ENCODE data around the gene KRT12.

The KRT12 gene

DNA sequence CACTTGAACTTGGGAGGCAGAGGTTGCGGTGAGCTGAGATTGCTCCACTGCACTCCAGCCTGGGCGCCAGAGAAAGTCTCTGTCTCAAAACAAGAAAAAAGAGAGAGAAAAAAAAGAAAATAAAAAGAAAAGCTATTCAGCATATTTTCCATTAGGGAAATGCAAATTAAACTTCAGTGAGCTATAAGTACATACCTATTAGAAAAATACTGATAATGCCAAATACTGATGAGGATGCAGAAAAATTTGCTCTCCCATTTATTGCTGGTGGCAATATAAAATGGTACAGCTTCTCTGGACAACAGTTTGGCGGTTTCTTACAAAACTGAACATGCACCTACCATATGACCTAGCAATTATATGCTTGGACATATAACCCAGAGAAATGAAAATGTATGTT, 54.4 kb downstream of the KRT12 start:
- H3K27me3 ChIP-seq, result peaks cover 0 to 9% of the 10 kb centered on the region in 2 donors
- DNase-seq, result no peak
- intact Hi-C loops (cut with DNase I; ENCODE audit: low total_unique reads), result no loop called here

More for the DNA sequence above, 54.4 kb downstream of the KRT12 start:
- no peak overlapping the region for H3K4me3 ChIP-seq
- H3K9me3 ChIP-seq, result no peaks in the 10 kb centered on the region
- H3K27ac ChIP-seq, result no peak overlapping the region
- peaks cover 0 to 11% (median 9%) of the 10 kb centered on the region in 3 donors for H3K36me3 ChIP-seq
- TF ChIP-seq, protein P1, sequence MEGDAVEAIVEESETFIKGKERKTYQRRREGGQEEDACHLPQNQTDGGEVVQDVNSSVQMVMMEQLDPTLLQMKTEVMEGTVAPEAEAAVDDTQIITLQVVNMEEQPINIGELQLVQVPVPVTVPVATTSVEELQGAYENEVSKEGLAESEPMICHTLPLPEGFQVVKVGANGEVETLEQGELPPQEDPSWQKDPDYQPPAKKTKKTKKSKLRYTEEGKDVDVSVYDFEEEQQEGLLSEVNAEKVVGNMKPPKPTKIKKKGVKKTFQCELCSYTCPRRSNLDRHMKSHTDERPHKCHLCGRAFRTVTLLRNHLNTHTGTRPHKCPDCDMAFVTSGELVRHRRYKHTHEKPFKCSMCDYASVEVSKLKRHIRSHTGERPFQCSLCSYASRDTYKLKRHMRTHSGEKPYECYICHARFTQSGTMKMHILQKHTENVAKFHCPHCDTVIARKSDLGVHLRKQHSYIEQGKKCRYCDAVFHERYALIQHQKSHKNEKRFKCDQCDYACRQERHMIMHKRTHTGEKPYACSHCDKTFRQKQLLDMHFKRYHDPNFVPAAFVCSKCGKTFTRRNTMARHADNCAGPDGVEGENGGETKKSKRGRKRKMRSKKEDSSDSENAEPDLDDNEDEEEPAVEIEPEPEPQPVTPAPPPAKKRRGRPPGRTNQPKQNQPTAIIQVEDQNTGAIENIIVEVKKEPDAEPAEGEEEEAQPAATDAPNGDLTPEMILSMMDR (IDR thresholded peaks at IDR 0.05), result no peak
- H3K4me1 ChIP-seq, result peaks cover 0 to 7% (median 1%) of the 10 kb centered on the region in 4 donors
